Activated CD4-positive, alpha-beta T cell treated with anti-CD3 and anti-CD28 coated beads for 4 hours (primary cell): Measurements from ENCODE around the gene XYLT1.
A peak's percentile ranks its signal among the peaks of the same experiment; 100 is the strongest.

ENCODE experiments used
- DNase-seq, 2 donors: peaks; one replicate each; pipeline ENCODE4 v3.0.0-alpha.2; 2020

XYLT1 gene

GRCh38 chr16:17454162-17454730 lies 16.5 kb downstream of the XYLT1 start:
- DNase-seq = no peak

- DNase-seq = no peak
Observed at GRCh38 chr16:17453364-17454038, 17.3 kb downstream of the XYLT1 start.

GRCh38 chr16:17452922-17453321 lies 17.8 kb downstream of the XYLT1 start:
- no peak for DNase-seq

- no peak for DNase-seq
Observed at GRCh38 chr16:17451843-17452242, 18.9 kb downstream of the XYLT1 start.

GRCh38 chr16:17450291-17450690 lies 20.5 kb downstream of the XYLT1 start:
- DNase-seq = no peak

GRCh38 chr16:17448640-17449638 lies 21.8 kb downstream of the XYLT1 start:
- DNase-seq = peak in 1 of 2 donors; percentile 17

GRCh38 chr16:17447101-17447569 lies 23.6 kb downstream of the XYLT1 start:
- no peak for DNase-seq

GRCh38 chr16:17446661-17447060 lies 24.1 kb downstream of the XYLT1 start:
- DNase-seq = no peak

GRCh38 chr16:17445421-17445820 lies 25.3 kb downstream of the XYLT1 start:
- no peak for DNase-seq

- no peak for DNase-seq
Observed at GRCh38 chr16:17444658-17445057, 26.1 kb downstream of the XYLT1 start.

- no peak for DNase-seq
Observed at GRCh38 chr16:17440131-17440530, 30.6 kb downstream of the XYLT1 start.

GRCh38 chr16:17439580-17439979 lies 31.2 kb downstream of the XYLT1 start:
- DNase-seq = no peak

GRCh38 chr16:17437981-17438380 lies 32.8 kb downstream of the XYLT1 start:
- no peak for DNase-seq

GRCh38 chr16:17437127-17437720 lies 33.5 kb downstream of the XYLT1 start:
- DNase-seq = no peak

- DNase-seq = no peak
Observed at GRCh38 chr16:17435318-17435717, 35.4 kb downstream of the XYLT1 start.

GRCh38 chr16:17433577-17434451 lies 36.9 kb downstream of the XYLT1 start:
- no peak for DNase-seq

GRCh38 chr16:17432901-17433576 lies 37.7 kb downstream of the XYLT1 start:
- DNase-seq = no peak

GRCh38 chr16:17431968-17432625 lies 38.7 kb downstream of the XYLT1 start:
- no peak for DNase-seq

GRCh38 chr16:17431012-17431411 lies 39.7 kb downstream of the XYLT1 start:
- no peak for DNase-seq

GRCh38 chr16:17426451-17426850 lies 44.3 kb downstream of the XYLT1 start:
- no peak for DNase-seq

GRCh38 chr16:17424771-17425170 lies 46.0 kb downstream of the XYLT1 start:
- no peak for DNase-seq
